Upper lobe of right lung (tissue), 1 donor: Measurements from ENCODE around the gene TERT. TPM values are rescaled to one million over a fixed set of nuclear protein-coding genes. Genes with fewer than 3 reads are reported as not detected.

ENCODE experiments used
- ATAC-seq: fragments of 200-7000 bp; cut with Tn5 transposase; one replicate; pipeline ENCODE4 v1.9.1; 2020; ENCODE audit warnings: mild to moderate bottlenecking, moderate library complexity
- DNase-seq: peaks from one replicate; pipeline ENCODE4 v3.0.0-alpha.2; 2020
- H3K27ac ChIP-seq: fragments of 200-600 bp; one replicate; pipeline ENCODE4 v1.8.0; 2022
- H3K27me3 ChIP-seq: fragments of 200-600 bp; one replicate; pipeline ENCODE4 v1.8.0; 2022; ENCODE audit warnings: mild to moderate bottlenecking
- H3K36me3 ChIP-seq: fragments of 200-600 bp; one replicate; pipeline ENCODE4 v1.8.0; 2022
- H3K4me1 ChIP-seq: fragments of 200-600 bp; one replicate; pipeline ENCODE4 v1.8.0; 2022
- H3K4me3 ChIP-seq: fragments of 200-600 bp; one replicate; pipeline ENCODE4 v1.8.0; 2022; ENCODE audit warnings: mild to moderate bottlenecking
- H3K9me3 ChIP-seq: fragments of 200-600 bp; one replicate; pipeline ENCODE4 v1.8.0; 2022
- CTCF ChIP-seq: fragments of 200-600 bp; IDR thresholded peaks from one replicate; pipeline ENCODE4 v1.8.0; 2022; ENCODE audit warnings: antibody characterized with exemption
- intact Hi-C: fragments of 100-400 bp; cut with DNase I; formaldehyde crosslinking; loops from one replicate; pipeline ENCODE4 v1.11.0; 2022
- total RNA-seq: library from RNA; stranded (reverse); fragmentation: NEBNext Ultra II Directional; extraction: Animal tissue kit (Norgen Biotek cat#: 25700); gene quantifications from one replicate; pipeline ENCODE4 v1.2.1, GENCODE V29; 2021
- donor health status: DM: no; HTN: yes; CAD: no; lungs with severe emphysema.

TERT gene
- total RNA-seq, 1 donor from 2014 or later = not detected

- no peak for ATAC-seq
- Histone ChIP-seq H3K4me3 (no peak overlapping the region), H3K9me3 (no peaks in the 10 kb centered on the region), H3K27me3 (no peaks in the 10 kb centered on the region), H3K27ac (no peak overlapping the region), H3K36me3 (no peaks in the 10 kb centered on the region), H3K4me1 (no peaks in the 10 kb centered on the region)
- intact Hi-C loops = no loop called here
- DNase-seq = peak; percentile 56
- TF ChIP-seq CTCF = no peak
These were observed 5.1 kb upstream of the TERT start for GRCh38 chr5:1299961-1300360.

GRCh38 chr5:1299511-1299850 is 4.6 kb upstream of the TERT start:
- H3K27ac ChIP-seq = no peak overlapping the region
- peaks cover 4% of the 10 kb centered on the region for H3K27me3 ChIP-seq
- H3K36me3 ChIP-seq = no peaks in the 10 kb centered on the region
- no peaks in the 10 kb centered on the region for H3K9me3 ChIP-seq
- intact Hi-C loops = no loop called here
- no peaks in the 10 kb centered on the region for H3K4me1 ChIP-seq
- no peak overlapping the region for H3K4me3 ChIP-seq
- no peak for TF ChIP-seq CTCF
- DNase-seq (no peak), ATAC-seq (no peak)

- Histone ChIP-seq H3K27me3 (peaks cover 10% of the 10 kb centered on the region), H3K27ac (no peak overlapping the region), H3K4me1 (no peaks in the 10 kb centered on the region), H3K4me3 (no peak overlapping the region), H3K36me3 (no peaks in the 10 kb centered on the region), H3K9me3 (no peaks in the 10 kb centered on the region)
- ATAC-seq (no peak), DNase-seq (peak; percentile 55)
- TF ChIP-seq CTCF = no peak
- intact Hi-C loops = no loop called here
These were observed 4.0 kb upstream of the TERT start for GRCh38 chr5:1298723-1299510.

- ATAC-seq = no peak
- H3K27ac ChIP-seq = no peak overlapping the region
- intact Hi-C loops = no loop called here
- TF ChIP-seq CTCF = no peak
- no peaks in the 10 kb centered on the region for H3K4me1 ChIP-seq
- peaks cover 18% of the 10 kb centered on the region for H3K27me3 ChIP-seq
- no peak overlapping the region for H3K4me3 ChIP-seq
- H3K36me3 ChIP-seq = no peaks in the 10 kb centered on the region
- peak; percentile 59 for DNase-seq
- no peaks in the 10 kb centered on the region for H3K9me3 ChIP-seq
These were observed 3.2 kb upstream of the TERT start for GRCh38 chr5:1298067-1298551.

- Histone ChIP-seq H3K27ac (no peak overlapping the region), H3K9me3 (no peaks in the 10 kb centered on the region), H3K27me3 (peaks cover 23% of the 10 kb centered on the region), H3K36me3 (no peaks in the 10 kb centered on the region), H3K4me3 (no peak overlapping the region), H3K4me1 (no peaks in the 10 kb centered on the region)
- intact Hi-C loops = no loop called here
- no peak for TF ChIP-seq CTCF
- ATAC-seq (no peak), DNase-seq (peak; percentile 22)
These were observed 2.4 kb upstream of the TERT start for GRCh38 chr5:1297243-1297642.
